ENCODE measurements around the gene L3MBTL4. TPM values are rescaled to one million over a fixed set of nuclear protein-coding genes. Genes with fewer than 3 reads are reported as not detected.

The L3MBTL4 gene
- total RNA-seq, 1 experiment from 2014 or later, result 1.4 TPM

- no peak for DNase-seq (ENCODE audit: low spot score)
- ATAC-seq, result no peak
- H3K36me3 Mint-ChIP-seq, result no peaks in the 10 kb centered on the region
- H3K9me3 Mint-ChIP-seq, result no peaks in the 10 kb centered on the region
- no peaks in the 10 kb centered on the region for H3K4me1 Mint-ChIP-seq
- no peaks in the 10 kb centered on the region for H3K27me3 Mint-ChIP-seq (ENCODE audit: low read depth)
- ChIA-PET CTCF (no interaction called here), POLR2A (no interaction called here)
- H3K4me3 Mint-ChIP-seq, result no peak overlapping the region
- TF ChIP-seq FOXK1 (CRISPR knock-in tag; IDR thresholded peaks at IDR 0.05) (no peak), ZBTB43 (CRISPR knock-in tag; IDR thresholded peaks at IDR 0.05) (no peak)
- H3K27ac Mint-ChIP-seq, result no peak overlapping the region
Measured at GRCh38 chr18:6109743-6110142, 305.0 kb downstream of the L3MBTL4 start.

DNA sequence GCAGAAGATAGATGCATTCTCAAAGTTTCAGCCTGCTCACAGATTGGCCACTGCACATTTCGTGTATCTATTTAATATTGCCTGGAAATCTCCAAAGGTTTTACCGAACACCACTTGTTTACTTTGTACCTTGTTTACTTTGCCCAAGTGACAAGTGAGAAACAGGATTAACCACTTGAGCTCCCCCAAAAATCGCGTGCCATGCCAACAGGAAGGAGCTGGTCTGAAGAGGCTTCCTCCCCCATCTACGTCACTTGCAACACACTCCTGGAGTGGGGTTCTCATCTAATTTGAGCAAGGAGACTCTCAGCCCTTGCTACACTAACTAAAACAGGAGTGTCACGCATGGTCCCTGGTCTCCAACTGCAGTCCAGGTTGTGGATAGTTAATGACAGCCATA lies 306.9 kb downstream of the L3MBTL4 start:
- CTCF ChIA-PET, result no interaction called here
- no peak overlapping the region for H3K4me3 Mint-ChIP-seq

GRCh38 chr18:6106091-6106685 lies 308.5 kb downstream of the L3MBTL4 start:
- TF ChIP-seq, protein P1, sequence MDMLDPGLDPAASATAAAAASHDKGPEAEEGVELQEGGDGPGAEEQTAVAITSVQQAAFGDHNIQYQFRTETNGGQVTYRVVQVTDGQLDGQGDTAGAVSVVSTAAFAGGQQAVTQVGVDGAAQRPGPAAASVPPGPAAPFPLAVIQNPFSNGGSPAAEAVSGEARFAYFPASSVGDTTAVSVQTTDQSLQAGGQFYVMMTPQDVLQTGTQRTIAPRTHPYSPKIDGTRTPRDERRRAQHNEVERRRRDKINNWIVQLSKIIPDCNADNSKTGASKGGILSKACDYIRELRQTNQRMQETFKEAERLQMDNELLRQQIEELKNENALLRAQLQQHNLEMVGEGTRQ (CRISPR knock-in tag; IDR thresholded peaks at IDR 0.05), result no peak
- no peak for TF ChIP-seq EMX1 (CRISPR knock-in tag; IDR thresholded peaks at IDR 0.05)
- TF ChIP-seq CREB1 (CRISPR knock-in tag; IDR thresholded peaks at IDR 0.05), result no peak
- TF ChIP-seq STAT6 (CRISPR knock-in tag; conservative IDR thresholded peaks at IDR 0.05; ENCODE audit: low read depth), result no peak
- TF ChIP-seq SP1 (CRISPR knock-in tag; conservative IDR thresholded peaks at IDR 0.05), result no peak
- TF ChIP-seq, protein P2, sequence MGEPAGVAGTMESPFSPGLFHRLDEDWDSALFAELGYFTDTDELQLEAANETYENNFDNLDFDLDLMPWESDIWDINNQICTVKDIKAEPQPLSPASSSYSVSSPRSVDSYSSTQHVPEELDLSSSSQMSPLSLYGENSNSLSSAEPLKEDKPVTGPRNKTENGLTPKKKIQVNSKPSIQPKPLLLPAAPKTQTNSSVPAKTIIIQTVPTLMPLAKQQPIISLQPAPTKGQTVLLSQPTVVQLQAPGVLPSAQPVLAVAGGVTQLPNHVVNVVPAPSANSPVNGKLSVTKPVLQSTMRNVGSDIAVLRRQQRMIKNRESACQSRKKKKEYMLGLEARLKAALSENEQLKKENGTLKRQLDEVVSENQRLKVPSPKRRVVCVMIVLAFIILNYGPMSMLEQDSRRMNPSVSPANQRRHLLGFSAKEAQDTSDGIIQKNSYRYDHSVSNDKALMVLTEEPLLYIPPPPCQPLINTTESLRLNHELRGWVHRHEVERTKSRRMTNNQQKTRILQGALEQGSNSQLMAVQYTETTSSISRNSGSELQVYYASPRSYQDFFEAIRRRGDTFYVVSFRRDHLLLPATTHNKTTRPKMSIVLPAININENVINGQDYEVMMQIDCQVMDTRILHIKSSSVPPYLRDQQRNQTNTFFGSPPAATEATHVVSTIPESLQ (CRISPR knock-in tag; IDR thresholded peaks at IDR 0.05), result no peak
- no peak for TF ChIP-seq GTF2I (CRISPR knock-in tag; conservative IDR thresholded peaks at IDR 0.05)
- TF ChIP-seq, protein P3, sequence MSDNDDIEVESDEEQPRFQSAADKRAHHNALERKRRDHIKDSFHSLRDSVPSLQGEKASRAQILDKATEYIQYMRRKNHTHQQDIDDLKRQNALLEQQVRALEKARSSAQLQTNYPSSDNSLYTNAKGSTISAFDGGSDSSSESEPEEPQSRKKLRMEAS (CRISPR knock-in tag; IDR thresholded peaks at IDR 0.05), result no peak
- no peak for TF ChIP-seq ZNF416 (CRISPR knock-in tag; IDR thresholded peaks at IDR 0.05)
- no peak for TF ChIP-seq SOX15 (CRISPR knock-in tag; IDR thresholded peaks at IDR 0.05)
- TF ChIP-seq NFE2L1 (CRISPR knock-in tag; IDR thresholded peaks at IDR 0.05), result no peak
- no peak for TF ChIP-seq NFATC4 (CRISPR knock-in tag; IDR thresholded peaks at IDR 0.05)
- ChIA-PET CTCF (no interaction called here), POLR2A (interaction anchor here (0.8 kb wide), 1 partner anchor 350 kb away, joined by 6 read pairs; no protein-coding TSS in a partner anchor)
- no peak overlapping the region for H3K27ac Mint-ChIP-seq
- no peaks in the 10 kb centered on the region for H3K9me3 Mint-ChIP-seq
- H3K27me3 Mint-ChIP-seq (ENCODE audit: low read depth), result no peaks in the 10 kb centered on the region
- no peak for DNase-seq (ENCODE audit: low spot score)
- no peak overlapping the region for H3K4me3 Mint-ChIP-seq
- no peak for ATAC-seq
- peaks cover 3% of the 10 kb centered on the region; the same call in 1 of the 2 replicates for H3K4me1 Mint-ChIP-seq
- no peaks in the 10 kb centered on the region for H3K36me3 Mint-ChIP-seq

More for the DNA sequence above, 306.9 kb downstream of the L3MBTL4 start:
- H3K27ac Mint-ChIP-seq, result no peak overlapping the region
- ATAC-seq (no peak), DNase-seq (ENCODE audit: low spot score) (no peak)
- H3K4me1 Mint-ChIP-seq, result peaks cover 3% of the 10 kb centered on the region; the same call in 1 of the 2 replicates
- no peaks in the 10 kb centered on the region for H3K27me3 Mint-ChIP-seq (ENCODE audit: low read depth)
- H3K36me3 Mint-ChIP-seq, result no peaks in the 10 kb centered on the region
- POLR2A ChIA-PET, result no interaction called here
- no peaks in the 10 kb centered on the region for H3K9me3 Mint-ChIP-seq
- TF ChIP-seq SMAD4 (CRISPR knock-in tag; IDR thresholded peaks at IDR 0.05) (no peak), ZNF263 (CRISPR knock-in tag; IDR thresholded peaks at IDR 0.05; ENCODE audit: low read depth) (no peak), IRF1 (CRISPR knock-in tag; IDR thresholded peaks at IDR 0.05) (no peak), SP1 (CRISPR knock-in tag; conservative IDR thresholded peaks at IDR 0.05) (no peak), ZNF512 (CRISPR knock-in tag; IDR thresholded peaks at IDR 0.05; ENCODE audit: borderline replicate concordance) (no peak), FOXP1 (CRISPR knock-in tag; IDR thresholded peaks at IDR 0.05; ENCODE audit: borderline replicate concordance) (no peak), EMX1 (CRISPR knock-in tag; IDR thresholded peaks at IDR 0.05) (no peak), RELA (CRISPR knock-in tag; IDR thresholded peaks at IDR 0.05; ENCODE audit: borderline replicate concordance) (no peak)

All from WTC11 (cell line).